Mesendoderm (in vitro differentiated cells): ENCODE data around the gene CAPZB.

ENCODE experiments used
- DNase-seq: peaks from one replicate; pipeline ENCODE4 v3.0.0; 2013
- H2AK5ac ChIP-seq: 2 replicates; pipeline ENCODE4 v1.6.1; 2013; ENCODE audit warnings: low read length, inconsistent platforms
- H2BK120ac ChIP-seq: 2 replicates; pipeline ENCODE4 v1.6.1; 2013; ENCODE audit warnings: low read depth, mild to moderate bottlenecking, low read length, moderate library complexity, mixed read lengths
- H2BK15ac ChIP-seq: replicated peaks from 2 replicates; pipeline ENCODE4 v1.6.1; 2013; ENCODE audit warnings: low read depth, mild to moderate bottlenecking, moderate library complexity
- H2BK5ac ChIP-seq: 2 replicates; pipeline ENCODE4 v1.6.1; 2013; ENCODE audit warnings: low read length, inconsistent platforms
- H3K18ac ChIP-seq: 2 replicates; pipeline ENCODE4 v1.6.1; 2013; ENCODE audit warnings: mild to moderate bottlenecking, low read length, mixed read lengths
- H3K23ac ChIP-seq: one replicate; pipeline ENCODE4 v1.6.1; 2013; ENCODE audit warnings: low read length
- H3K27ac ChIP-seq: 2 replicates; pipeline ENCODE4 v1.5.1; 2013; ENCODE audit warnings: low read depth, mild to moderate bottlenecking, inconsistent platforms, low read length, moderate library complexity
- H3K27me3 ChIP-seq: 2 replicates; pipeline ENCODE4 v1.6.1; 2013; ENCODE audit warnings: low read length, control low read depth, mild to moderate bottlenecking, inconsistent platforms; ENCODE audit not compliant: insufficient read depth, poor library complexity
- H3K36me3 ChIP-seq: 2 replicates; pipeline ENCODE4 v1.6.1; 2013; ENCODE audit warnings: low read length, inconsistent platforms; ENCODE audit not compliant: control insufficient read depth, insufficient read depth
- H3K4ac ChIP-seq: one replicate; pipeline ENCODE4 v1.6.1; 2013; ENCODE audit warnings: low read depth, mild to moderate bottlenecking, low read length, moderate library complexity
- H3K4me1 ChIP-seq: 2 replicates; pipeline ENCODE4 v1.6.1; 2013; ENCODE audit warnings: low read depth, low read length, inconsistent platforms; ENCODE audit not compliant: control insufficient read depth
- H3K4me2 ChIP-seq: 2 replicates; pipeline ENCODE4 v1.6.1; 2013; ENCODE audit warnings: low read length
- H3K4me3 ChIP-seq: 2 replicates; pipeline ENCODE4 v1.5.1; 2013; ENCODE audit warnings: mild to moderate bottlenecking, low read length
- H3K56ac ChIP-seq: one replicate; pipeline ENCODE4 v1.6.1; 2013; ENCODE audit warnings: low read length
- H3K79me1 ChIP-seq: 2 replicates; pipeline ENCODE4 v1.6.1; 2013; ENCODE audit warnings: low read length, inconsistent platforms
- H3K79me2 ChIP-seq: 2 replicates; pipeline ENCODE4 v1.6.1; 2013; ENCODE audit warnings: mild to moderate bottlenecking, low read length; ENCODE audit not compliant: control insufficient read depth, insufficient read depth
- H3K9ac ChIP-seq: 2 replicates; pipeline ENCODE4 v1.6.1; 2013; ENCODE audit warnings: low read length, inconsistent platforms
- H4K5ac ChIP-seq: one replicate; pipeline ENCODE4 v1.6.1; 2013; ENCODE audit warnings: low read length
- H4K8ac ChIP-seq: one replicate; pipeline ENCODE4 v1.6.1; 2013; ENCODE audit warnings: low read depth, mild to moderate bottlenecking, control low read depth, low read length, moderate library complexity
- WGBS: extraction: QIAGEN DNeasy Blood & Tissue Kit; methylation state at CpG from one replicate; pipeline ENCODE4 v1.1.7; 2013; ENCODE audit warnings: low lambda C conversion rate, missing lambda C conversion rate; ENCODE audit not compliant: insufficient coverage; ENCODE audit errors: extremely low coverage; 5-methylcytosine and 5-hydroxymethylcytosine counted together

CAPZB gene

DNA sequence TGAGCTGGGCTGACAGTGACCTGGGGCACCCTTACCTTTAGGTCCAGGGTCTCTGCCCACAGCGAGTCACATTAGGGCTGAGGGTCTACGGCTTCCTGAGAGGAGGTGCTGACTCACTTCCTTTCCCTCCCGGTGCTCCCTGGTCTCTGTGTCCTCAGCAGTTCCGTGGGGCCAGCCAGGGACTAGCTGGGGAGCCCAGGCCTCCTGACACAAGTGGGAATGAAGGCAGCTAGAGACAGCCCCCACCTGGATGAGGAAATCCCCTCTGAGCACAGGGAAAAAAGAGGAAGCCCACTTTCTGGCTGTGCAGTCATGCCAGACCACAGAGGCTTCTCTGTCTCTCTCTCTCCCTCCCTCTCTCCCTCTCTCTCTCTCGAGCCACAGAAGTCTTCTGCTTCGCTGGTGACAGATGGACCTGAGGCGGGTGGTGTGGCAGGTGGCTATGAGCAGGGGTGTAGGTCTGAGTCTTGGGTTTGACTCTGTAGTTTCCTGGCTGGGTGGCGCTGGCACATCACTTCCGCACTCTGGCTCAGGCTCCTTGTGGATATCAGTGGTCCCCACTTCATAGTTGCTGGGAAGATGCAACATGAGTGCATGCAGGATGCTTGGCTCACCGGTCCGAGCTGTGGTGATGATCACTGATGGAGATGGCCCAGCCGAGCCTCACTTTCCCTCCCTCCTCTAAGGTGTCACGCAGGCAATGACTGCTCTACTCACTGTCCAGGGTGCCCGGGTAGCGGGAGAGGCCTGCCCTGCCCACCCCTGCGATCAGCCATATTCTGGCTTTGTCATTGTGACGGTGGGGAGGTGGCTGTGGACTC, 169.8 kb downstream of the CAPZB start:
- Histone ChIP-seq H3K36me3 (peaks cover 1% of the 10 kb centered on the region), H3K4me3 (no peak overlapping the region), H3K79me2 (no peaks in the 10 kb centered on the region), H3K4me1 (peaks cover 5% of the 10 kb centered on the region), H3K9ac (no peak overlapping the region), H2AK5ac (no peak overlapping the region), H4K5ac (no peak overlapping the region), H3K79me1 (peaks cover 16% of the 10 kb centered on the region), H3K27me3 (no peaks in the 10 kb centered on the region), H3K4me2 (no peak overlapping the region), H2BK5ac (no peak overlapping the region), H2BK120ac (no peak overlapping the region), H3K4ac (no peak overlapping the region), H3K18ac (no peak overlapping the region), H2BK15ac (no peak overlapping the region), H4K8ac (no peak overlapping the region), H3K56ac (no peak overlapping the region), H3K27ac (no peak overlapping the region), H3K23ac (no peak overlapping the region)
- no CpG with 5 or more reads among the region's 17 CpGs for WGBS
- DNase-seq = no peak

DNA sequence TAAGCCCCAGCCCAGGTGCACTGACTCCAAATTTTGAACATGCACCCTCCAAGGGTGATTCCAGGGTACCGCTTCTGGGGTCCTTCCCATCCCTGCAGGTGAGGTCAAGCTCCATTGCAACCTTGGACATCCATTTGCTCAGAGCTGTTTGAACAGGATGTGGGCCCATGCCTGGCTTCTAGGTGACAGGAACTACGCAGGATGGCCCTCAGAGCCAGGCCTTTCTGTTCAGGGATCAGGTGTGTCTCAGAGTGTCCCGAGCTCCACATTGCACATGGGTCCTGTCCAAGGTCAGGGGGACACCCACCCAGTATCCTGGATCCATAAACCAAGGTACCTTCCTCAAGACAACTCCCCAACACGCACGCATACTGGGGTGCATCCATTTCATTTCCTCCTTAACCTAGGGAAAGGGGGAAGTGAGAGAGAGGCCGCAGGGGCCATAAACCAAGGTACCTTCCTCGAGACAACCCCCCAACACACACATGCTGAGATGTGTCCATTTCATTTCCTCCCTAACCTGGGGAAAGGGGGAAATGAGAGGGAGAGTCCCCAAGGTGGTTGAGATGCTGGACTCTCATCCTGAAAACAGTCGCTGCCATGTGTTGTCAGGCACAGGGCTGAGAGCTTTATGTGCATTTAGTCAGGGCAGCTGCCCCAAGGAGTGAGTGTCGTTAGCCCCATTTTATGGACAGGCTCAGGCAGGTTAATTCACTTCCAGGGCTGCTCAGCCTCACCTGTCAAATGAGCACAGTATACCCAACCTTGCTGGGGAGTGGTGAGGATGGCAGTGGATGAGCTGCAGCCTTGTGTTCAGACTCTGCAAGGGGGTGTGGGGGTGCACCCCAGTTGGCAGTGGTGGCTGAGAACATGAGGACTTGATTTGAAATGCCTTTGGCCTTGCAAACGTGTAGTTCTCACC, 171.1 kb downstream of the CAPZB start:
- no peak for DNase-seq

DNA sequence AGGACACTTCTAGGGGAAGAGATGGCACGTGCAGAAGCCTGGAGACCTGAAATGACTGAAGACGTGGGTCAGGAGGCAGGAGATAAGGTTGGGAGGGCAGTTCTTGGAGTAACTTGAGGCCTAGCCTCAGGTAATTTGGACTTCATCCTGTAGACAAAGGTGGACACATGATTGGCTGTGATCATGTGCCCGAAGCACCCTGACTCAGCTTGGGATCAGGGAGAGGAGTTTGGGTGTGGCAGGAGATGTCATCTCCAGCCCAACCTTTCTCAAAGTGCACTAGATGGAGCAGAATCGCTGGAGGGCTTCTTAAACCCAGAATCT, 171.7 kb downstream of the CAPZB start:
- H3K4ac ChIP-seq = no peak overlapping the region
- no peak overlapping the region for H4K5ac ChIP-seq
- no peak for DNase-seq
- no peak overlapping the region for H3K4me3 ChIP-seq
- no peaks in the 10 kb centered on the region for H3K27me3 ChIP-seq
- H3K4me2 ChIP-seq = no peak overlapping the region
- no CpG with 5 or more reads among the region's 4 CpGs for WGBS
- no peak overlapping the region for H2AK5ac ChIP-seq
- no peak overlapping the region for H3K27ac ChIP-seq
- H3K79me1 ChIP-seq = peaks cover 16% of the 10 kb centered on the region
- peaks cover 5% of the 10 kb centered on the region for H3K4me1 ChIP-seq
- no peaks in the 10 kb centered on the region for H3K79me2 ChIP-seq
- H2BK5ac ChIP-seq = no peak overlapping the region
- no peak overlapping the region for H4K8ac ChIP-seq
- H3K18ac ChIP-seq = no peak overlapping the region
- no peaks in the 10 kb centered on the region for H3K36me3 ChIP-seq
- no peak overlapping the region for H3K9ac ChIP-seq
- no peak overlapping the region for H3K23ac ChIP-seq
- no peak overlapping the region for H2BK120ac ChIP-seq
- peak overlapping the region; percentile 42 for H3K56ac ChIP-seq
- no peak overlapping the region for H2BK15ac ChIP-seq

More for the DNA sequence above, 171.1 kb downstream of the CAPZB start:
- H2AK5ac ChIP-seq = no peak overlapping the region
- H3K23ac ChIP-seq = no peak overlapping the region
- H3K36me3 ChIP-seq = peaks cover 1% of the 10 kb centered on the region
- H3K79me2 ChIP-seq = no peaks in the 10 kb centered on the region
- H3K4me2 ChIP-seq = no peak overlapping the region
- H3K4me1 ChIP-seq = peaks cover 5% of the 10 kb centered on the region
- H3K56ac ChIP-seq = no peak overlapping the region
- no peak overlapping the region for H3K27ac ChIP-seq
- H3K79me1 ChIP-seq = peaks cover 16% of the 10 kb centered on the region
- no CpG with 5 or more reads among the region's 10 CpGs for WGBS
- H3K4ac ChIP-seq = no peak overlapping the region
- H2BK5ac ChIP-seq = no peak overlapping the region
- H2BK120ac ChIP-seq = no peak overlapping the region
- H3K9ac ChIP-seq = no peak overlapping the region
- no peak overlapping the region for H4K5ac ChIP-seq
- H2BK15ac ChIP-seq = no peak overlapping the region
- H3K18ac ChIP-seq = no peak overlapping the region
- no peaks in the 10 kb centered on the region for H3K27me3 ChIP-seq
- H4K8ac ChIP-seq = no peak overlapping the region
- H3K4me3 ChIP-seq = no peak overlapping the region

DNA sequence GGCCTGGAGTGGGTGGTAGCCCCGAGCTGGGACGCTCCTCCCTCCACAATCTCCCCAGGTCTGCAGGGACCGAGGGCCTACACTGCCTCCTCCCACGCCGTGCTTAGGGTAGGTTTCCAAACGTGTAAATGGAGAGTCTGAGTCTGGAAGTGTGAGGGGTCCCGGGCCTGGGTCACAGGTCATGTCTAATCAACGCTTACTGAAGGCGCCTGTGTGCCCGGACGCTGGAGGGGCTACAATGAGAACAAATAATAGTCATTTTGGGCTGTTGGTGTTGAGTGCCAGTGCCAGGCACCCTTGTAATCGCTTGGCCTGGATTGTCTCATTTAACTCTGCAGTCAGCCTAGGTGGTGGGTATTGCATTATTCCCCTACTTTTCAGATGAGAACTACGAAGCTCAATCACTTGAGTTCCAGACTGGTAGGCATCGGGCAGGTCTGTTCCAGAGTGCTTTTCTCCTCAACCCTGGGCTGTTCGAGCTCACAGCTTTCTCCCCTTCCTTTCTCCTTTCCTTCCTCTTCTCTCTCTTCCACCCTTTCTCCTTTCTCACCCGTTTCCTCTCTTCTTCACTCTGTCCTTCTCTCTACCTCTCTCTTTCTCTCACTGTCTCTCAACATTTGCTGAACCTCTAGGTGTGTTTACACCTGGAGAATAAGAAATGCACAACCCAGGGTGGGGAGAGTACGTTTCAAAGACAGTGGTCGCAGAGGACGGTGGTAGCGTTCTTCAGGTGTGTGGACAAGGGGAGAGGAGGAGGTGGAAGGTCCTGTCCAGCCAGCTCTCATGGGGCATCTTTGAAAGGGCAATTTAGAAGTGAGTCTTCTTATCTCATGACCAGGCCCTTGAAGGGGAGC, 172.3 kb downstream of the CAPZB start:
- DNase-seq = no peak

DNA sequence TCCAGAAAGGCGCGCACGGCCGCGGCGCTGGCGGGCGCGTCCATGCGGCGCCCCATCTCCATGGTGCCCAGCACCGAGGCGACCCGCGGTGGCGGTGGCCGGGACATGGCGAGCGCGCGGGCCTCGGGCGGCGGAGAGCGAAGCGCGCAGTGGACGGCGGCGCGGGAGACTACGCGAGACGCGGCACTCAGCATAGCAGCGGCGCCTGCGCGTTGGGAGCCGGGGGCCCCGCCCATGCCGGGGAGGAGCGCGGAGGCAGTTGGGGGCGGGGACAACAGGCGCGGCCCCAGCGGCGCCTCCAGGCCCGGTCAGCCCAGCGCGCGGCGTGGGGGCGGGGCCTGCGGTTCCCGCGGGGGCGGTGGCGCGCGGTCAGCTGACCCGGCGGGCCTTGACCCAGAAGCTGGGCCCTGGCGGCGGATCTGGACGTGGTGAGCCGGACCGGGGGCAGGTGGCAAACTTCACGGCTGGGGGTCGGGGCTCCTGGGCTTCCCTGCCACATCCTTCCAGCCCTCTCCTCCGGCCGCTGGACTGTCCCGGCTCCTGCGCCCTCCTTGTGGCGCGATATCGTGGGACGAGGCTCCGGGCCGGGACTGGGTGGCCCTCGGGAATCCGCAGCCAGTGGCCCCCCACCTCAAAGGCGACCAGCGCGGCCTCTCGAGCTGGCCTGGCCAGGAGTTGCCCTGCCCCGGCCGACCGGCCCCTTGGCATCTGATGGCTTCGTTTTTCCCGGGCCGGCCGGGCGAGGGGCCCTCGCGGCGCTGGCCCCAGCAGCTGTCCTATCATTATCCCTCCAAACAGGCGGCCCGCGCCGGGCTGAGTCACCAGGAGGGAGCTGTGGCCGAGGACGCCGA, 173.2 kb downstream of the CAPZB start, which contains the start of the genes AKR7A2 and SLC66A1:
Gene AKR7A2, minus strand, starts transcription at position 214 of the 851 bp plus-strand sequence. Its CDS starts 20 bp downstream, at position 194.
Gene SLC66A1, plus strand, starts transcription at position 396 of the 851 bp plus-strand sequence. CDS start 5,352 bp downstream, outside the sequence.
- H3K18ac ChIP-seq = peak within 1 kb of the TSS; percentile 62
- H2BK15ac ChIP-seq = no peak within 1 kb of the TSS
- no CpG with 5 or more reads among the region's 105 CpGs for WGBS
- H2AK5ac ChIP-seq = no peak within 1 kb of the TSS
- H4K5ac ChIP-seq = no peak within 1 kb of the TSS
- peak within 1 kb of the TSS; percentile 100 for H3K23ac ChIP-seq
- H4K8ac ChIP-seq = no peak within 1 kb of the TSS
- H3K4me3 ChIP-seq = peak within 1 kb of the TSS; percentile 73
- H3K9ac ChIP-seq = peak within 1 kb of the TSS; percentile 96
- no peaks in the 10 kb centered on the region for H3K36me3 ChIP-seq
- peaks cover 5% of the 10 kb centered on the region for H3K4me1 ChIP-seq
- no peak within 1 kb of the TSS for H2BK120ac ChIP-seq
- peak; percentile 94 for DNase-seq
- peak within 1 kb of the TSS; percentile 97 for H3K56ac ChIP-seq
- peak within 1 kb of the TSS; percentile 17 for H3K4ac ChIP-seq
- no peak within 1 kb of the TSS for H2BK5ac ChIP-seq
- no peaks in the 10 kb centered on the region for H3K27me3 ChIP-seq
- peak within 1 kb of the TSS; percentile 10 for H3K27ac ChIP-seq
- H3K79me2 ChIP-seq = no peaks in the 10 kb centered on the region
- H3K4me2 ChIP-seq = peak within 1 kb of the TSS; percentile 94
- H3K79me1 ChIP-seq = peaks cover 16% of the 10 kb centered on the region

More for the DNA sequence above, 172.3 kb downstream of the CAPZB start:
- H3K36me3 ChIP-seq = no peaks in the 10 kb centered on the region
- H4K5ac ChIP-seq = no peak overlapping the region
- H3K9ac ChIP-seq = peak overlapping the region; percentile 90
- no peak overlapping the region for H2BK15ac ChIP-seq
- 67% methylated on average over 1 of the region's 20 CpGs for WGBS
- peak overlapping the region; percentile 71 for H3K4me3 ChIP-seq
- no peak overlapping the region for H2BK5ac ChIP-seq
- peak overlapping the region; percentile 62 for H3K18ac ChIP-seq
- H2BK120ac ChIP-seq = no peak overlapping the region
- H2AK5ac ChIP-seq = no peak overlapping the region
- H3K4me1 ChIP-seq = peaks cover 5% of the 10 kb centered on the region
- peak overlapping the region; percentile 97 for H3K56ac ChIP-seq
- peak overlapping the region; percentile 8 for H3K27ac ChIP-seq
- no peak overlapping the region for H3K23ac ChIP-seq
- H3K27me3 ChIP-seq = no peaks in the 10 kb centered on the region
- peak overlapping the region; percentile 94 for H3K4me2 ChIP-seq
- peaks cover 16% of the 10 kb centered on the region for H3K79me1 ChIP-seq
- H3K4ac ChIP-seq = no peak overlapping the region
- no peaks in the 10 kb centered on the region for H3K79me2 ChIP-seq
- H4K8ac ChIP-seq = no peak overlapping the region
